Activated effector memory CD4-positive, alpha-beta T cell treated with anti-CD3 and anti-CD28 coated beads, Interleukin-2, amount 50 U/mL, for 16 hours (primary cell): Measurements from ENCODE around the gene SRMS.
A peak's percentile ranks its signal among the peaks of the same experiment; 100 is the strongest.
"Not testable (repeated sequence)": the region's sequence is repeated elsewhere in the genome, so short reads cannot be mapped to it uniquely, and the experiment has no call there.

Experiments
- DNase-seq: peaks from one replicate; pipeline ENCODE4 v3.0.0-alpha.2; 2020

Gene SRMS

GRCh38 chr20:63519668-63520503 is 27.7 kb downstream of the SRMS start:
- peak; percentile 90 for DNase-seq

- no peak for DNase-seq
Measured at GRCh38 chr20:63518946-63519667, 28.4 kb downstream of the SRMS start.

GRCh38 chr20:63518351-63518861 is 29.1 kb downstream of the SRMS start:
- DNase-seq, result no peak

- DNase-seq, result no peak
Measured at GRCh38 chr20:63517376-63518309, 29.9 kb downstream of the SRMS start.

GRCh38 chr20:63514520-63514919 is 33.0 kb downstream of the SRMS start:
- DNase-seq, result not testable (repeated sequence)

GRCh38 chr20:63513207-63513606 is 34.3 kb downstream of the SRMS start:
- DNase-seq, result no peak

- no peak for DNase-seq
Measured at GRCh38 chr20:63509088-63509564, 38.4 kb downstream of the SRMS start.

GRCh38 chr20:63508072-63508768 is 39.3 kb downstream of the SRMS start:
- DNase-seq, result no peak

GRCh38 chr20:63507083-63507743 is 40.3 kb downstream of the SRMS start:
- no peak for DNase-seq

- DNase-seq, result no peak
Measured at GRCh38 chr20:63505723-63506122, 41.8 kb downstream of the SRMS start.

- DNase-seq, result no peak
Measured at GRCh38 chr20:63505281-63505680, 42.3 kb downstream of the SRMS start.

- DNase-seq, result no peak
Measured at GRCh38 chr20:63504642-63505041, 42.9 kb downstream of the SRMS start.

GRCh38 chr20:63503524-63503923 is 44.0 kb downstream of the SRMS start:
- DNase-seq, result no peak

- DNase-seq, result no peak
Measured at GRCh38 chr20:63502671-63503172, 44.8 kb downstream of the SRMS start.

- no peak for DNase-seq
Measured at GRCh38 chr20:63501818-63502670, 45.5 kb downstream of the SRMS start.

GRCh38 chr20:63500902-63501817 is 46.4 kb downstream of the SRMS start:
- DNase-seq, result no peak

GRCh38 chr20:63500151-63500901 is 47.2 kb downstream of the SRMS start:
- DNase-seq, result no peak

GRCh38 chr20:63499338-63499969 is 48.1 kb downstream of the SRMS start:
- no peak for DNase-seq
